ENCODE results near the gene RARS2.
"Not testable (repeated sequence)": the region's sequence is repeated elsewhere in the genome, so short reads cannot be mapped to it uniquely, and the experiment has no call there.

Gene RARS2

DNA sequence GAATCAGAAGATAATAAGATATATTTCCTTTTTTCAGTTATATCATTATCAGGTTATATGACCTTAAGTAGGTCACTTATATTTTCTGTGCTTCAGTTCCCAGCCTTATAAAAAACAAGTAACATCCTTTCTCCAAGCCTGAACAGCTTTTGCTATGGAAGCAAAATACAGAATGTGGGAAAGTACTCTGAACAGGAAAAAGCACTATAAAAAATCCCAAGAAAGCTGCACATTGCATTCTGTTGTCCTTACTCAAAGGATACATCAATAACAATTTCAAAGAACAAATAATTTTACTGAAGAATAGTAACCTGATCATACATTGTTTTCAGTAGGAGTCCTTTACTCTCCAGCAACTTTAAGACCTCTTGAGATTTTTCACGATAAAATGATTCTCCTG lies 60.6 kb downstream of the RARS2 start:
- FAIRE-seq (no peak), DNase-seq (ENCODE audit: insufficient read length, low spot score) (no peak)
- TF ChIP-seq POLR2AphosphoS5 (IDR thresholded peaks at IDR 0.05; ENCODE audit: low read depth, low read length) (no peak), SPI1 (IDR thresholded peaks at IDR 0.05; ENCODE audit: low read depth, low read length) (no peak), TAF1 (IDR thresholded peaks at IDR 0.05; ENCODE audit: low read depth, low read length) (no peak), POLR2A (IDR thresholded peaks at IDR 0.05; ENCODE audit: low read depth, low read length) (no peak), PAX5 (IDR thresholded peaks at IDR 0.05; ENCODE audit: insufficient read depth, low read length, severe bottlenecking) (no peak), POU2F2 (IDR thresholded peaks at IDR 0.05; ENCODE audit: low read depth, low read length) (no peak)

- TF ChIP-seq TAF1 (IDR thresholded peaks at IDR 0.05; ENCODE audit: low read depth, low read length) (no peak), POLR2A (IDR thresholded peaks at IDR 0.05; ENCODE audit: low read depth, low read length) (no peak)
- DNase-seq (ENCODE audit: insufficient read length, low spot score) (no peak), FAIRE-seq (no peak)
Observed at GRCh38 chr6:87522686-87523085, 67.1 kb downstream of the RARS2 start.

DNA sequence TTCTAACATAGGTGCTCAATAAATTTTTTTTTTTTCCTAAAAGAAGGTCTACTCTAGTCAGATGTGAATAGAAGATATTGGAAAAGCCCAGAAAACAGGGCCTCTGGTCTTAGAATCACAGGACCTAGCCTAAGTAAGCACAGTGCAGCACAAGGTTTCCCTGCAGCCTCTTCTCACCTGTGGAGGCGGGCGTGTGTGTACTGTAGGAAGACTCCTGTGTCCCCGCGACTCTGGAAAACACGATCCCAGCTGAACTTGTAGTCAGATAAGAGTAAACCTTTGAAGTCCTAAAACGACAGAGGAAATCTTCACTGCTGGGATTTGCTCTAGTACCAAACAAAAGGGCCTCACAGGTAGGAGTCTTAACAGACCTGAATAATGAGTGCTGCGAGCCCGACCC lies 71.3 kb downstream of the RARS2 start:
- DNase-seq (ENCODE audit: insufficient read length, low spot score): no peak
- TF ChIP-seq PAX5 (IDR thresholded peaks at IDR 0.05; ENCODE audit: insufficient read depth, low read length, severe bottlenecking): no peak
- TF ChIP-seq POLR2AphosphoS5 (IDR thresholded peaks at IDR 0.05; ENCODE audit: low read depth, low read length): no peak
- no peak for FAIRE-seq

DNA sequence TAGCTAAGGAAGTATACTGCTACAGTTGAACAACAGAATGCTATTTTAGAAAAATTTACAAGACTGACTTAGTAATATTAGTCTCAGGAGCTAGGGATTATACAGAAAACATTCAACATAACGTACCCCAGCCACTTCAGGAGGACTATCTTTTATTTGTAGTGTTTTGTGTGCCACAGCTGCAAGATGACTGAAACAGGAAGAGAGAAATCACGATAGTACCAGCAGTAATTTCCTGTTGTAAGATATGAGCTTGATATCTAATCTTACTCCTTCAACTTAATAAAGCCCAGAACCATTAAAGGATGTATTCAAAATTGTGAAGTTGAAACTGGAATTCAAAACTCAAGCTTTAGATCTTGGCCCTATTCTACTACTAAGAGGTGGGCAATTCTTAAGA lies 75.0 kb downstream of the RARS2 start:
- FAIRE-seq (no peak), DNase-seq (ENCODE audit: insufficient read length, low spot score) (no peak)
- TF ChIP-seq SPI1 (IDR thresholded peaks at IDR 0.05; ENCODE audit: low read depth, low read length): no peak
- TF ChIP-seq POLR2A (IDR thresholded peaks at IDR 0.05; ENCODE audit: low read depth, low read length): no peak
- TF ChIP-seq POU2F2 (IDR thresholded peaks at IDR 0.05; ENCODE audit: low read depth, low read length): no peak
- no peak for TF ChIP-seq POLR2AphosphoS5 (IDR thresholded peaks at IDR 0.05; ENCODE audit: low read depth, low read length)
- no peak for TF ChIP-seq TAF1 (IDR thresholded peaks at IDR 0.05; ENCODE audit: low read depth, low read length)
- no peak for TF ChIP-seq PAX5 (IDR thresholded peaks at IDR 0.05; ENCODE audit: insufficient read depth, low read length, severe bottlenecking)

DNA sequence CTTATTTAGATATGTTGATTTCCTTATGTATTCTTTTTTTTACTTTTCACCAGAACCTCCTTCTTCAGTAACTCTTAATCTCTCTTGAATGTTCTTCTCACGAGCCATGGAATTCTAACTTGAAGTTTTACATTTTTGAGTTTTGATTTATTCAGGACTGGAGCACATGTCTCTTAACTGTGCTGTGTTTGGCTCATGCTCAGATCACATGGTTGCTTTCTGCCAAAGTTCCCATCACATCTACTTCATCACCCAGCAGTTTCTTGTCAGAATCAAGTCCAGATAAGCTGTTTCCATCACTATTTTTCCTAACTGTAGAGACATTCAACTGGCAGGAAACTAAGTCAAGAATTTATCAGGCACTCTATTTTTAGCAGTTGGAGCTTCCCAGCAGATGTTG lies 85.3 kb downstream of the RARS2 start:
- DNase-seq (ENCODE audit: insufficient read length, low spot score) (no peak), FAIRE-seq (no peak)
- TF ChIP-seq POU2F2 (IDR thresholded peaks at IDR 0.05; ENCODE audit: low read depth, low read length) (no peak), PAX5 (IDR thresholded peaks at IDR 0.05; ENCODE audit: insufficient read depth, low read length, severe bottlenecking) (no peak), SPI1 (IDR thresholded peaks at IDR 0.05; ENCODE audit: low read depth, low read length) (no peak), POLR2AphosphoS5 (IDR thresholded peaks at IDR 0.05; ENCODE audit: low read depth, low read length) (no peak), POLR2A (IDR thresholded peaks at IDR 0.05; ENCODE audit: low read depth, low read length) (no peak), TAF1 (IDR thresholded peaks at IDR 0.05; ENCODE audit: low read depth, low read length) (no peak)

GRCh38 chr6:87501809-87502572 lies 87.8 kb downstream of the RARS2 start:
- DNase-seq (ENCODE audit: insufficient read length, low spot score): no peak
- peak; percentile 9 for FAIRE-seq
- TF ChIP-seq POLR2A (IDR thresholded peaks at IDR 0.05; ENCODE audit: low read depth, low read length) (no peak), PAX5 (IDR thresholded peaks at IDR 0.05; ENCODE audit: insufficient read depth, low read length, severe bottlenecking) (no peak), POU2F2 (IDR thresholded peaks at IDR 0.05; ENCODE audit: low read depth, low read length) (no peak), SPI1 (IDR thresholded peaks at IDR 0.05; ENCODE audit: low read depth, low read length) (no peak), TAF1 (IDR thresholded peaks at IDR 0.05; ENCODE audit: low read depth, low read length) (no peak), POLR2AphosphoS5 (IDR thresholded peaks at IDR 0.05; ENCODE audit: low read depth, low read length) (no peak)

DNA sequence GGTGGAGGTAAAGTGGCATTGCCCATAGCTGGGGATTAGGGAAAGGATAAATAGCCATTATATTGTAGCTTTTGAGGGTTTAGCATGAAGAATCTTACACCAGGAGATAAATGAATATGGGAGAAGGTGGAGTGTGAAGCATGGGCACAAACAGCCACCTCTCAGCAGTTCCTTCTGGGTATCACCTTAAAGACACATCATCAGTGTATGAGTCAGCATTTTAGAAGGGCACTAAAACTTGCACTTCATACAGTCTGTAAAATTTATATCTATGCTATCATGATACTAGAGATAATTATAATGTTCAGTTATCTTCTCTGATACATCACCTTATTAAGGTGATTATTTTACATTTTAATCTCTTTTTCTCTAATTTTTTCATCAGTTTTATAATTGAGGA lies 91.7 kb downstream of the RARS2 start:
- FAIRE-seq (no peak), DNase-seq (ENCODE audit: insufficient read length, low spot score) (no peak)
- TF ChIP-seq POU2F2 (IDR thresholded peaks at IDR 0.05; ENCODE audit: low read depth, low read length) (no peak), POLR2AphosphoS5 (IDR thresholded peaks at IDR 0.05; ENCODE audit: low read depth, low read length) (no peak), POLR2A (IDR thresholded peaks at IDR 0.05; ENCODE audit: low read depth, low read length) (no peak), PAX5 (IDR thresholded peaks at IDR 0.05; ENCODE audit: insufficient read depth, low read length, severe bottlenecking) (no peak), SPI1 (IDR thresholded peaks at IDR 0.05; ENCODE audit: low read depth, low read length) (no peak), TAF1 (IDR thresholded peaks at IDR 0.05; ENCODE audit: low read depth, low read length) (no peak)

DNA sequence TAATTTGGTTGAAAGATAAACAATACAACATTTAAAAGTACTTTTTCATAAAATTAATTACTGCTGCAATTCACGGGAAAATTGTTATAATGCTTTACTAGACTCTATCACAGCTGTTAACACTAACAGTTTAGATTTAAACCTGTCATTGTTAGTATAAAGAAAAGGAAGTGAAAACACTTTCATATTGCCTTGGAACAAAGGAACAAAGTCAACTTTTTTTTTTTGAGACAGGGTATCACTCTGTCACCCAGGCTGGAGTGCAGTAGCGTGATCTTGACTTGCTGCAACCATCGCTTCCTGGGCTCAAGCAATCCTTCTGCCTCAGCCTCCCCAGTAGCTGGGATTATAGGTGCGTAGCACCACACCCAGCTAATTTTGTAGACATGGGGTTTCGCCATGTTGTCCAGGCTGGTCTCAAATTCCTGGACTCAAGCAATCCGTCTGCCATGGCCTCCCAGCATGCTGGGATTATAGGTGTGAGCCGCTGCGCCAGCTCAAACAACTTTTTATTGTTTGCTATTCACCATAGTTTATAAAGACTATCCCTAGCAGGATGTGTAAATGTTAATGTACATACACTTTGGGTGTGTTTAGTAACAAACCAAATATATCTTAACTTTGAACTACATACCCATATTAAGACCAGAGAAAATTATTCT lies 94.9 kb downstream of the RARS2 start:
- peak; percentile 47 for FAIRE-seq
- no peak for DNase-seq (ENCODE audit: insufficient read length, low spot score)
- TF ChIP-seq SPI1 (IDR thresholded peaks at IDR 0.05; ENCODE audit: low read depth, low read length) (peak; percentile 80), POLR2A (IDR thresholded peaks at IDR 0.05; ENCODE audit: low read depth, low read length) (no peak)

- not testable (repeated sequence) for DNase-seq (ENCODE audit: insufficient read length, low spot score); FAIRE-seq
Observed at GRCh38 chr6:87489326-87489725, 100.5 kb downstream of the RARS2 start.

DNA sequence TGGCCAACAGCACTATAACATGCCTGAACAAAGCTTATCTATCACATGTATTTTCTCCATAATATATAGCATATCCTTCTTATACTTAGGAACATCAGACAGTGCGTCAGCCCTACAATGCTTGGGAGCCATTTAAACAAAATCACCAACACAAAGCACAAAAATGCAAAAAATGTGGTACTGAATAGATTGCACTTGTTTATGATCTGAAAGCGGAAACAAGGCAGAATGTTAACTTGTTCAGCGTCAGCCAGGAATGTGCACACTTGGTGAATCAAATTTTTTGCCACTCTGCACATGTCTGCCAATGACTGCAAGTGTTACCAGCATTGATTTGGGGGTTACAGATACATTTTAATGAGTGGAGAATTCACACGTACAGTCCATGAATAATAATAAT lies 102.2 kb downstream of the RARS2 start:
- DNase-seq (ENCODE audit: insufficient read length, low spot score) (no peak), FAIRE-seq (no peak)
- TF ChIP-seq POU2F2 (IDR thresholded peaks at IDR 0.05; ENCODE audit: low read depth, low read length): no peak
- TF ChIP-seq PAX5 (IDR thresholded peaks at IDR 0.05; ENCODE audit: insufficient read depth, low read length, severe bottlenecking): no peak
- no peak for TF ChIP-seq POLR2A (IDR thresholded peaks at IDR 0.05; ENCODE audit: low read depth, low read length)
- TF ChIP-seq SPI1 (IDR thresholded peaks at IDR 0.05; ENCODE audit: low read depth, low read length): no peak
- no peak for TF ChIP-seq POLR2AphosphoS5 (IDR thresholded peaks at IDR 0.05; ENCODE audit: low read depth, low read length)
- no peak for TF ChIP-seq TAF1 (IDR thresholded peaks at IDR 0.05; ENCODE audit: low read depth, low read length)

Measured in GM12891 (cell line).